Stimulated activated CD4-positive, alpha-beta T cell treated with anti-CD3 and anti-CD28 coated beads, Interleukin-12 subunit alpha, Interleukin-12 subunit beta, amount 100 ng/mL, for 24 hours (primary cell): ENCODE results near the gene CPT1A.
A peak's percentile ranks its signal among the peaks of the same experiment; 100 is the strongest.

ENCODE experiments used
- DNase-seq, 2 experiments: peaks; one replicate each; pipeline ENCODE4 v3.0.0-alpha.2; 2020; ENCODE audit warnings: low read depth in 2 of 2

The CPT1A gene

GRCh38 chr11:68759991-68760390 is 81.7 kb downstream of the CPT1A start:
- DNase-seq: no peak

- no peak for DNase-seq
Measured at GRCh38 chr11:68757711-68758110, 84.0 kb downstream of the CPT1A start.

GRCh38 chr11:68756171-68756766 is 85.4 kb downstream of the CPT1A start:
- DNase-seq: no peak

GRCh38 chr11:68753300-68753699 is 88.4 kb downstream of the CPT1A start:
- no peak for DNase-seq

GRCh38 chr11:68751331-68751856 is 90.3 kb downstream of the CPT1A start, which contains the start of gene TESMIN:
Gene TESMIN, minus strand, starts transcription at chr11:68751520. Its CDS starts 860 bp downstream, at chr11:68750660.
- peak; percentile 79 to 92 for DNase-seq

- no peak for DNase-seq
Measured at GRCh38 chr11:68751004-68751325, 90.8 kb downstream of the CPT1A start.

- DNase-seq: peak in 1 of 2 experiments; percentile 2
Measured at GRCh38 chr11:68750195-68751003, 91.3 kb downstream of the CPT1A start.

- no peak for DNase-seq
Measured at GRCh38 chr11:68749229-68750123, 92.2 kb downstream of the CPT1A start.

GRCh38 chr11:68748061-68748460 is 93.7 kb downstream of the CPT1A start:
- DNase-seq: no peak

GRCh38 chr11:68743539-68743938 is 98.2 kb downstream of the CPT1A start:
- no peak for DNase-seq

- no peak for DNase-seq
Measured at GRCh38 chr11:68741463-68741862, 100.3 kb downstream of the CPT1A start.

GRCh38 chr11:68735646-68736045 is 106.1 kb downstream of the CPT1A start:
- no peak for DNase-seq

- DNase-seq: no peak
Measured at GRCh38 chr11:68735125-68735524, 106.6 kb downstream of the CPT1A start.

- no peak for DNase-seq
Measured at GRCh38 chr11:68734111-68734510, 107.6 kb downstream of the CPT1A start.

GRCh38 chr11:68727783-68728182 is 113.9 kb downstream of the CPT1A start:
- no peak for DNase-seq

- no peak for DNase-seq
Measured at GRCh38 chr11:68724293-68724692, 117.4 kb downstream of the CPT1A start.

- no peak for DNase-seq
Measured at GRCh38 chr11:68722143-68722542, 119.6 kb downstream of the CPT1A start.

- DNase-seq: no peak
Measured at GRCh38 chr11:68721075-68721474, 120.6 kb downstream of the CPT1A start.

GRCh38 chr11:68715456-68716122 is 126.1 kb downstream of the CPT1A start:
- no peak for DNase-seq

- DNase-seq: no peak
Measured at GRCh38 chr11:68714060-68714856, 127.5 kb downstream of the CPT1A start.

GRCh38 chr11:68711114-68711513 is 130.6 kb downstream of the CPT1A start:
- no peak for DNase-seq
